ENCODE data around the gene F11. TPM values are rescaled to one million over a fixed set of nuclear protein-coding genes. Genes with fewer than 3 reads are reported as not detected.
"Not testable (repeated sequence)": the region's sequence is repeated elsewhere in the genome, so short reads cannot be mapped to it uniquely, and the experiment has no call there.

Gene F11
- total and polyA plus RNA-seq, 4 donors, result 0.36 to 2.2 (median 0.99) TPM; not detected in 1

DNA sequence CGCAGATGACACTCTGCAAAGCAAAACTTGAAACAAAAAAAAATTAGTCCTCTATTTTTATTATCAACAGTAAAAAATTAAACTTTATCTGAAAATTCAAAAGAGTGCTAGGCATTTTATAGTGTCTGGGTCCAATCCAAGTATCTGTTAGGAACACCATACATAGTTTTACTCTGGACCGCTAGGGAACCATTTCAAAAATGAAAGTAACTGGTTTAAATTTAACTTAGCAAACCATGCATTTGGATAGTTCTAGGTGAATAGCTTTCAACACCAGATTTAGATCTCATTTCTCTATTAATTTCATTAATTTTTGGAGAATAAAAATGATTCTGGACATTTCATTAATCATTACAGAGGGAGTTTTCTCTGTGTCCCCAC, 37.5 kb upstream of the F11 start:
- WGBS (ENCODE audit: insufficient coverage), result no CpG with 5 or more reads among the region's 2 CpGs
- H3K36me3 ChIP-seq (ENCODE audit: control insufficient read depth, insufficient read depth, low read length), result no peaks in the 10 kb centered on the region
- H3K9me3 ChIP-seq (ENCODE audit: control insufficient read depth, insufficient read depth, low read length), result peaks cover 11% of the 10 kb centered on the region
- no peaks in the 10 kb centered on the region for H3K4me1 ChIP-seq (ENCODE audit: control insufficient read depth, insufficient read depth, low read length)
- no peak overlapping the region for H3K27ac ChIP-seq (ENCODE audit: low read depth, low read length)
- no peak for DNase-seq (ENCODE audit: low read depth in 4 of 6, low spot score in 6 of 6)
- H3K27me3 ChIP-seq (ENCODE audit: control insufficient read depth, insufficient read depth, low read length), result no peaks in the 10 kb centered on the region
- no peak overlapping the region for H3K4me3 ChIP-seq (ENCODE audit: low read depth, low read length)

GRCh38 chr4:186234367-186234766, 31.6 kb upstream of the F11 start:
- Histone ChIP-seq H3K9me3 (ENCODE audit: control insufficient read depth, insufficient read depth, low read length) (no peaks in the 10 kb centered on the region), H3K4me1 (ENCODE audit: control insufficient read depth, insufficient read depth, low read length) (no peaks in the 10 kb centered on the region), H3K36me3 (ENCODE audit: control insufficient read depth, insufficient read depth, low read length) (no peaks in the 10 kb centered on the region), H3K4me3 (ENCODE audit: low read depth, low read length) (no peak overlapping the region), H3K27me3 (ENCODE audit: control insufficient read depth, insufficient read depth, low read length) (no peaks in the 10 kb centered on the region), H3K27ac (ENCODE audit: low read depth, low read length) (no peak overlapping the region)
- no CpG with 5 or more reads among the region's 2 CpGs for WGBS (ENCODE audit: insufficient coverage)
- no peak for DNase-seq (ENCODE audit: low read depth in 4 of 6, low spot score in 6 of 6)

- DNase-seq (ENCODE audit: low read depth in 4 of 6, low spot score in 6 of 6), result no peak
- H3K4me1 ChIP-seq (ENCODE audit: control insufficient read depth, insufficient read depth, low read length), result no peaks in the 10 kb centered on the region
- no peaks in the 10 kb centered on the region for H3K36me3 ChIP-seq (ENCODE audit: control insufficient read depth, insufficient read depth, low read length)
- H3K27me3 ChIP-seq (ENCODE audit: control insufficient read depth, insufficient read depth, low read length), result no peaks in the 10 kb centered on the region
- H3K4me3 ChIP-seq (ENCODE audit: low read depth, low read length), result no peak overlapping the region
- H3K27ac ChIP-seq (ENCODE audit: low read depth, low read length), result no peak overlapping the region
- H3K9me3 ChIP-seq (ENCODE audit: control insufficient read depth, insufficient read depth, low read length), result no peaks in the 10 kb centered on the region
- WGBS (ENCODE audit: insufficient coverage), result 100% methylated on average over 1 of the region's 4 CpGs
Measured at GRCh38 chr4:186236126-186236525, 29.9 kb upstream of the F11 start.

DNA sequence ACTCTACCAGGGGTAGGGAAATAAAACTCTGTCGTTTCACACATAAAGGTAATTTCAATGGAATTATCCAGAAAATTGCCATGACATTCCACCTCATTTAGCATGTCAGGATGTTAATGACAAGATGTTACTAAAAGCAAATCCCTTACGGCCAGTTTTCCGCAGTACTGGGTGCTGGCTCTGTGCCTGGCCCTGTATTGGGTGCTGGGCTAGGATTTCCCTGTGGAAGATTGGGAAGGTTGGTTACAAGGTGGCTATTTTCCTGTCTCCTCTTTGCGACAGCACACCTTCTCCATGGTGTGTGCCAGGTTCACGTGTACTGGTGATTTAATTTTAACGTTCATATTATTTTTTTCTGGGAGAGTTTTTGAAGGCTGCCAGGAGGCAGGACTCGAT, 25.5 kb upstream of the F11 start:
- 71% methylated on average over 3 of the region's 7 CpGs for WGBS (ENCODE audit: insufficient coverage)
- Histone ChIP-seq H3K4me1 (ENCODE audit: control insufficient read depth, insufficient read depth, low read length) (no peaks in the 10 kb centered on the region), H3K27ac (ENCODE audit: low read depth, low read length) (no peak overlapping the region), H3K9me3 (ENCODE audit: control insufficient read depth, insufficient read depth, low read length) (no peaks in the 10 kb centered on the region), H3K27me3 (ENCODE audit: control insufficient read depth, insufficient read depth, low read length) (no peaks in the 10 kb centered on the region), H3K4me3 (ENCODE audit: low read depth, low read length) (no peak overlapping the region), H3K36me3 (ENCODE audit: control insufficient read depth, insufficient read depth, low read length) (no peaks in the 10 kb centered on the region)
- DNase-seq (ENCODE audit: low read depth in 4 of 6, low spot score in 6 of 6), result no peak

- Histone ChIP-seq H3K27ac (ENCODE audit: low read depth, low read length) (no peak overlapping the region), H3K4me3 (ENCODE audit: low read depth, low read length) (no peak overlapping the region), H3K4me1 (ENCODE audit: control insufficient read depth, insufficient read depth, low read length) (no peaks in the 10 kb centered on the region), H3K9me3 (ENCODE audit: control insufficient read depth, insufficient read depth, low read length) (no peaks in the 10 kb centered on the region), H3K36me3 (ENCODE audit: control insufficient read depth, insufficient read depth, low read length) (no peaks in the 10 kb centered on the region), H3K27me3 (ENCODE audit: control insufficient read depth, insufficient read depth, low read length) (no peaks in the 10 kb centered on the region)
- 73% methylated on average over 5 of the region's 7 CpGs for WGBS (ENCODE audit: insufficient coverage)
- DNase-seq (ENCODE audit: low read depth in 4 of 6, low spot score in 6 of 6), result no peak
Measured at GRCh38 chr4:186240848-186241491, 25.0 kb upstream of the F11 start.

- Histone ChIP-seq H3K4me3 (ENCODE audit: low read depth, low read length) (no peak overlapping the region), H3K4me1 (ENCODE audit: control insufficient read depth, insufficient read depth, low read length) (no peaks in the 10 kb centered on the region), H3K9me3 (ENCODE audit: control insufficient read depth, insufficient read depth, low read length) (no peaks in the 10 kb centered on the region), H3K36me3 (ENCODE audit: control insufficient read depth, insufficient read depth, low read length) (no peaks in the 10 kb centered on the region), H3K27me3 (ENCODE audit: control insufficient read depth, insufficient read depth, low read length) (no peaks in the 10 kb centered on the region), H3K27ac (ENCODE audit: low read depth, low read length) (no peak overlapping the region)
- DNase-seq (ENCODE audit: low read depth in 4 of 6, low spot score in 6 of 6), result no peak
- 87% methylated on average over 2 of the region's 4 CpGs for WGBS (ENCODE audit: insufficient coverage)
Measured at GRCh38 chr4:186241616-186242015, 24.4 kb upstream of the F11 start.

DNA sequence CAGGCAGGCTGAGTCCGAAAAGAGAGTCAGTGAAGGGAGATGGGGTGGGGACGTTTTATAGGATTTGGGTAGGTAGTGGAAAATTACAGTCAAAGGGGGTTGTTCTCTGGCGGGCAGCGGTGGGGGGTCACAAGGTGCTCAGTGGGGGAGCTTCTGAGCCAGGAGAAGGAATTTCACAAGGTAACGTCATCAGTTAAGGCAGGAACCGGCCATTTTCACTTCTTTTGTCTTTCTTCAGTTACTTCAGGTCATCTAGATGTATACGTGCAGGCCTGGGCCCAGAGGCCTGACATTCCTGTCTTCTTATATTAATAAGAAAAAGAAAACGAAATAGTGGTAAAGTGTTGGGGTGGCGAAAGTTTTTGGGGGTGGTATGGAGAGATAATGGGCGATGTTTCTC, 24.0 kb upstream of the F11 start:
- H3K9me3 ChIP-seq (ENCODE audit: control insufficient read depth, insufficient read depth, low read length); H3K4me1 ChIP-seq (ENCODE audit: control insufficient read depth, insufficient read depth, low read length); H3K36me3 ChIP-seq (ENCODE audit: control insufficient read depth, insufficient read depth, low read length); H3K27ac ChIP-seq (ENCODE audit: low read depth, low read length); H3K4me3 ChIP-seq (ENCODE audit: low read depth, low read length); H3K27me3 ChIP-seq (ENCODE audit: control insufficient read depth, insufficient read depth, low read length); DNase-seq (ENCODE audit: low read depth in 4 of 6, low spot score in 6 of 6): not testable (repeated sequence)
- WGBS (ENCODE audit: insufficient coverage), result 87% methylated on average over 6 of the region's 10 CpGs

GRCh38 chr4:186243331-186243730, 22.7 kb upstream of the F11 start:
- 90% methylated on average over 2 of the region's 2 CpGs for WGBS (ENCODE audit: insufficient coverage)
- Histone ChIP-seq H3K9me3 (ENCODE audit: control insufficient read depth, insufficient read depth, low read length) (no peaks in the 10 kb centered on the region), H3K27me3 (ENCODE audit: control insufficient read depth, insufficient read depth, low read length) (no peaks in the 10 kb centered on the region), H3K27ac (ENCODE audit: low read depth, low read length) (no peak overlapping the region), H3K4me1 (ENCODE audit: control insufficient read depth, insufficient read depth, low read length) (no peaks in the 10 kb centered on the region), H3K4me3 (ENCODE audit: low read depth, low read length) (no peak overlapping the region), H3K36me3 (ENCODE audit: control insufficient read depth, insufficient read depth, low read length) (no peaks in the 10 kb centered on the region)
- no peak for DNase-seq (ENCODE audit: low read depth in 4 of 6, low spot score in 6 of 6)

DNA sequence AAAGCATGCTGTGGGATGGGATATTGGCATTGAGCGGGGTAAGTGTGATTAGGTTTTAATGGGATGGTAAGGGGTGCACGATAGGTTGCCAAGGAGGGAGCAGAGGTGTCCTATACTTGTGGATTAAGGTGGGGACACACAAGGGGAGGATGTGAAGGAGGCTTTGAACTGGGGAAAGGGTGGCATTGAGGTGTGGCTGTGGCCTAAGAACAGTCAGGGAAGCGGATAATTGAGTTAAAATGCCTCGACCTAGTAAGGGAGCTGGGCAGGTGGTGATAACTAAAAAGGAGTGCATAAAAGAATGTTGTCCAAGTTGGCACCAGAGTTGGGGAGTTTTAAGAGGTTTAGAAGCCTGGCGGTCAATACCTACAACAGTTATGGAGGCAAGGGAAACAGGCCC, 21.2 kb upstream of the F11 start:
- H3K27me3 ChIP-seq (ENCODE audit: control insufficient read depth, insufficient read depth, low read length), result no peaks in the 10 kb centered on the region
- no peak overlapping the region for H3K27ac ChIP-seq (ENCODE audit: low read depth, low read length)
- 91% methylated on average over 5 of the region's 5 CpGs for WGBS (ENCODE audit: insufficient coverage)
- H3K36me3 ChIP-seq (ENCODE audit: control insufficient read depth, insufficient read depth, low read length), result no peaks in the 10 kb centered on the region
- H3K4me3 ChIP-seq (ENCODE audit: low read depth, low read length), result no peak overlapping the region
- no peaks in the 10 kb centered on the region for H3K4me1 ChIP-seq (ENCODE audit: control insufficient read depth, insufficient read depth, low read length)
- no peaks in the 10 kb centered on the region for H3K9me3 ChIP-seq (ENCODE audit: control insufficient read depth, insufficient read depth, low read length)
- no peak for DNase-seq (ENCODE audit: low read depth in 4 of 6, low spot score in 6 of 6)

GRCh38 chr4:186247062-186247752, 18.8 kb upstream of the F11 start:
- not testable (repeated sequence) for H3K36me3 ChIP-seq (ENCODE audit: control insufficient read depth, insufficient read depth, low read length); H3K27me3 ChIP-seq (ENCODE audit: control insufficient read depth, insufficient read depth, low read length); H3K4me1 ChIP-seq (ENCODE audit: control insufficient read depth, insufficient read depth, low read length); H3K9me3 ChIP-seq (ENCODE audit: control insufficient read depth, insufficient read depth, low read length); H3K27ac ChIP-seq (ENCODE audit: low read depth, low read length); DNase-seq (ENCODE audit: low read depth in 4 of 6, low spot score in 6 of 6); H3K4me3 ChIP-seq (ENCODE audit: low read depth, low read length)
- 92% methylated on average over 5 of the region's 9 CpGs for WGBS (ENCODE audit: insufficient coverage)

Measured in spinal cord (tissue), 10 donors.